WTC11 (cell line): ENCODE results near the gene OXT. TPM values are rescaled to one million over a fixed set of nuclear protein-coding genes. Genes with fewer than 3 reads are reported as not detected.

Source experiments
- ATAC-seq: fragments of 200-7000 bp; cut with Tn5 transposase; 2 replicates; pipeline ENCODE4 v1.10.0; 2021; ENCODE audit warnings: mild to moderate bottlenecking, moderate library complexity
- CTCF ChIA-PET: fragments of 300-600 bp; sonication (Branson Sonifier 250); formaldehyde crosslinking; loops from one replicate; lab custom pipeline; 2021; ENCODE audit warnings: antibody characterized with exemption; lab: Charles Lee
- POLR2A ChIA-PET: fragments of 350-600 bp; sonication (Branson Sonifier 250); formaldehyde crosslinking; loops from one replicate; lab custom pipeline; 2021; ENCODE audit warnings: antibody characterized with exemption; lab: Charles Lee
- DNase-seq: peaks from one replicate; pipeline ENCODE4 v3.0.0; 2021; ENCODE audit warnings: low spot score
- H3K27ac Mint-ChIP-seq: 2 replicates; pipeline ENCODE4 v1.8.0; 2021; ENCODE audit warnings: mixed read lengths
- H3K27me3 Mint-ChIP-seq: 2 replicates; pipeline ENCODE4 v1.8.0; 2021; ENCODE audit warnings: low read depth, mild to moderate bottlenecking, moderate library complexity, mixed read lengths
- H3K36me3 Mint-ChIP-seq: 2 replicates; pipeline ENCODE4 v1.8.0; 2021; ENCODE audit warnings: mixed read lengths
- H3K4me1 Mint-ChIP-seq: 2 replicates; pipeline ENCODE4 v1.8.0; 2022; ENCODE audit warnings: mixed read lengths
- H3K4me3 Mint-ChIP-seq: 2 replicates; pipeline ENCODE4 v1.8.0; 2021; ENCODE audit warnings: mild to moderate bottlenecking, moderate library complexity, mixed read lengths
- H3K9me3 Mint-ChIP-seq: 2 replicates; pipeline ENCODE4 v1.8.0; 2021; ENCODE audit warnings: mixed read lengths
- ARID4B ChIP-seq: sonication (generic); formaldehyde crosslinking; IDR thresholded peaks from 2 replicates; pipeline ENCODE4 v1.8.0; 2023; ENCODE audit warnings: missing genetic modification reagents, mild to moderate bottlenecking, borderline replicate concordance
- ATF2 ChIP-seq: sonication (generic); formaldehyde crosslinking; IDR thresholded peaks from 2 replicates; pipeline ENCODE4 v1.8.1; 2022; ENCODE audit warnings: low read depth, missing genetic modification reagents, borderline replicate concordance
- CREB1 ChIP-seq: sonication (generic); formaldehyde crosslinking; IDR thresholded peaks from 2 replicates; pipeline ENCODE4 v1.8.0; 2023; ENCODE audit warnings: mild to moderate bottlenecking, missing genetic modification reagents
- E2F5 ChIP-seq: sonication (generic); formaldehyde crosslinking; IDR thresholded peaks from 2 replicates; pipeline ENCODE4 v1.8.1; 2022; ENCODE audit warnings: mild to moderate bottlenecking, moderate library complexity, missing genetic modification reagents
- EMX1 ChIP-seq: fragments of 250-450 bp; sonication (Bioruptor Pico); IDR thresholded peaks from 2 replicates; pipeline ENCODE4 v1.8.0; 2021; ENCODE audit warnings: mild to moderate bottlenecking
- MXD4 ChIP-seq: fragments of 250-450 bp; sonication (Bioruptor Pico); IDR thresholded peaks from 2 replicates; pipeline ENCODE4 v1.8.0; 2021; ENCODE audit warnings: mild to moderate bottlenecking, moderate library complexity, borderline replicate concordance
- PRDM15 ChIP-seq: sonication (generic); formaldehyde crosslinking; IDR thresholded peaks from 2 replicates; pipeline ENCODE4 v1.8.0; 2022; ENCODE audit warnings: missing genetic modification reagents
- RELA ChIP-seq: sonication (generic); formaldehyde crosslinking; IDR thresholded peaks from 2 replicates; pipeline ENCODE4 v1.8.1; 2022; ENCODE audit warnings: missing genetic modification reagents, mild to moderate bottlenecking, borderline replicate concordance
- STAT6 ChIP-seq: sonication (generic); formaldehyde crosslinking; conservative IDR thresholded peaks from 2 replicates; pipeline ENCODE4 v1.8.1; 2023; ENCODE audit warnings: mild to moderate bottlenecking, low read depth, missing genetic modification reagents, moderate library complexity
- TEAD1 ChIP-seq: sonication (generic); formaldehyde crosslinking; IDR thresholded peaks from 2 replicates; pipeline ENCODE4 v1.8.0; 2022; ENCODE audit warnings: mild to moderate bottlenecking, missing genetic modification reagents
- ZNF232 ChIP-seq: sonication (generic); formaldehyde crosslinking; IDR thresholded peaks from 2 replicates; pipeline ENCODE4 v1.8.0; 2022; ENCODE audit warnings: mild to moderate bottlenecking, missing genetic modification reagents
- ZNF416 ChIP-seq: fragments of 250-450 bp; sonication (Bioruptor Pico); IDR thresholded peaks from 2 replicates; pipeline ENCODE4 v1.9.0; 2021; ENCODE audit warnings: mild to moderate bottlenecking, inconsistent platforms
- ZNF425 ChIP-seq: fragments of 250-450 bp; sonication (Bioruptor Pico); conservative IDR thresholded peaks from 2 replicates; pipeline ENCODE4 v1.9.0; 2021; ENCODE audit warnings: mild to moderate bottlenecking
- total RNA-seq: library from RNA; stranded (reverse); gene quantifications from 3 replicates; pipeline ENCODE4 v1.2.3, GENCODE V29; 2021

OXT gene
- total RNA-seq, 1 experiment from 2014 or later = not detected

GRCh38 chr20:3038454-3038853, 33.0 kb upstream of the OXT start:
- no peak for DNase-seq
- POLR2A ChIA-PET = no interaction called here
- no peak for ATAC-seq
- Mint-ChIP-seq H3K27ac (no peak overlapping the region), H3K4me1 (peaks cover 15% of the 10 kb centered on the region), H3K36me3 (peaks cover 45% of the 10 kb centered on the region), H3K9me3 (no peaks in the 10 kb centered on the region), H3K4me3 (no peak overlapping the region), H3K27me3 (no peaks in the 10 kb centered on the region)
- TF ChIP-seq EMX1 (no peak), ATF2 (CRISPR knock-in tag) (no peak), ZNF425 (CRISPR knock-in tag) (no peak), CREB1 (CRISPR knock-in tag) (no peak), TEAD1 (no peak), PRDM15 (CRISPR knock-in tag) (no peak), ARID4B (CRISPR knock-in tag) (no peak), MXD4 (CRISPR knock-in tag) (no peak), RELA (no peak), E2F5 (CRISPR knock-in tag) (no peak), ZNF232 (CRISPR knock-in tag) (no peak), ZNF416 (CRISPR knock-in tag) (no peak), STAT6 (CRISPR knock-in tag) (no peak)
- CTCF ChIA-PET = interaction anchor here (1.6 kb wide), 1 partner anchor 173 kb away, joined by 5 read pairs; no protein-coding TSS in a partner anchor
